Measurements from ENCODE around the gene FCHSD1. TPM values are rescaled to one million over a fixed set of nuclear protein-coding genes. Genes with fewer than 3 reads are reported as not detected.
"Not testable (repeated sequence)": the region's sequence is repeated elsewhere in the genome, so short reads cannot be mapped to it uniquely, and the experiment has no call there.

The FCHSD1 gene
- total RNA-seq, 1 experiment from 2014 or later: 37.2 TPM

DNA sequence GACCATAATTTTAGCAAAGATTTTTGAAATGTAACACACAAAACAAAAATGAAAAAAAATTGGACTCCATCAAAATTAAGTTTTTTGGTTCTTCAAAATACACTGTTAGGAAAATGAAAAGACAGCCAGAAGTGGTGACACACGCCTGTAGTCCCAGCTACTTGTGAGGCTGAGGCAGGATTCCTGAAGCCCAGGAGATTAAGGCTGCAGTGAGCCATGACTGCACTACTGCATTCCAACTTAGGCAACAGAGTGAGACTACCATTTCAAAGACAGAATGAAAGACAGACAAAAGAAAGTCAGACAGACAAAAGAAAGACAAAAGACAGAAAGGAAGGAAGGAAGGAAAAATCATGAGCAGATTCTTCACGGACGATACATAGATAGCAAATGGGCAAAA, 39.9 kb downstream of the FCHSD1 start:
- RAD21 ChIA-PET (ENCODE audit: low non-redundant PET in 1 of 2, low total read pairs in 2 of 2, uncharacterized antibody in 2 of 2, unreplicated experiment in 2 of 2): no interaction called here
- peaks cover 97% of the 10 kb centered on the region for H3K79me2 ChIP-seq (ENCODE audit: insufficient read depth, low read length)
- BruUV-seq (replicated peaks): no TSS peak
- peaks cover 0 to under 1% of the 10 kb centered on the region in 2 experiments; a peak in 1 of 4 replicates for H3K4me1 ChIP-seq (ENCODE audit: control insufficient read depth in 1 of 2, insufficient read depth in 2 of 2, low read length in 2 of 2)
- CTCF ChIA-PET: interaction anchor here (1.3 kb wide), 1 partner anchor 19 kb away, joined by 4 read pairs; no protein-coding TSS in a partner anchor
- no peak overlapping the region for H2AFZ ChIP-seq (ENCODE audit: low read depth, low read length, poor library complexity, severe bottlenecking)
- ATAC-seq (no peak), DNase-seq (ENCODE audit: low read depth, low spot score) (no peak)
- no peak overlapping the region for H3K4me2 ChIP-seq (ENCODE audit: low read length)
- no peak overlapping the region for H3K27ac ChIP-seq (ENCODE audit: low read depth, low read length)
- peaks cover 0 to under 1% of the 10 kb centered on the region in 2 experiments; a peak in 1 of 4 replicates for H3K36me3 ChIP-seq (ENCODE audit: control insufficient read depth in 1 of 2, insufficient read depth in 2 of 2, low read length in 2 of 2)
- peaks cover 10% of the 10 kb centered on the region; the same call in 1 of the 2 replicates for H4K20me1 ChIP-seq (ENCODE audit: insufficient read depth)
- no peaks in the 10 kb centered on the region for H3K9me3 ChIP-seq (ENCODE audit: control insufficient read depth in 1 of 2, insufficient read depth in 1 of 2, low read depth in 1 of 2, low read length in 2 of 2)
- no peak overlapping the region for H3K9ac ChIP-seq (ENCODE audit: low read length)
- H3K27me3 ChIP-seq (ENCODE audit: insufficient read depth, low read length): no peaks in the 10 kb centered on the region
- POLR2A ChIA-PET: no interaction called here
- intact Hi-C loops (cut with micrococcal nuclease): no loop called here
- no peak overlapping the region for H3K4me3 ChIP-seq (replicated peaks in 1 of 2; ENCODE audit: low read depth in 1 of 2, low read length in 2 of 2)
- H3K9me2 ChIP-seq (ENCODE audit: insufficient read depth): no peaks in the 10 kb centered on the region
- no peak for TF ChIP-seq FOSL1 (IDR thresholded peaks at IDR 0.05; ENCODE audit: low read depth)
- TF ChIP-seq CBX3 (IDR thresholded peaks at IDR 0.05; ENCODE audit: low read depth): no peak
- TF ChIP-seq ZFX (IDR thresholded peaks at IDR 0.05): no peak
- TF ChIP-seq SP1 (IDR thresholded peaks at IDR 0.05; ENCODE audit: low read depth): no peak
- TF ChIP-seq, protein P1, sequence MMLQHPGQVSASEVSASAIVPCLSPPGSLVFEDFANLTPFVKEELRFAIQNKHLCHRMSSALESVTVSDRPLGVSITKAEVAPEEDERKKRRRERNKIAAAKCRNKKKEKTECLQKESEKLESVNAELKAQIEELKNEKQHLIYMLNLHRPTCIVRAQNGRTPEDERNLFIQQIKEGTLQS (IDR thresholded peaks at IDR 0.05): no peak
- no peak for TF ChIP-seq CEBPB (IDR thresholded peaks at IDR 0.05; ENCODE audit: low read depth)
- TF ChIP-seq JUND (IDR thresholded peaks at IDR 0.05): no peak
- no peak for TF ChIP-seq RAD21 (IDR thresholded peaks at IDR 0.05; ENCODE audit: low read depth)
- TF ChIP-seq POLR2AphosphoS5 (IDR thresholded peaks at IDR 0.05; ENCODE audit: low read depth, low read length): no peak
- TF ChIP-seq POLR2A (IDR thresholded peaks at IDR 0.05; ENCODE audit: borderline replicate concordance, extremely low read depth, insufficient read depth, insufficient read length): no peak

DNA sequence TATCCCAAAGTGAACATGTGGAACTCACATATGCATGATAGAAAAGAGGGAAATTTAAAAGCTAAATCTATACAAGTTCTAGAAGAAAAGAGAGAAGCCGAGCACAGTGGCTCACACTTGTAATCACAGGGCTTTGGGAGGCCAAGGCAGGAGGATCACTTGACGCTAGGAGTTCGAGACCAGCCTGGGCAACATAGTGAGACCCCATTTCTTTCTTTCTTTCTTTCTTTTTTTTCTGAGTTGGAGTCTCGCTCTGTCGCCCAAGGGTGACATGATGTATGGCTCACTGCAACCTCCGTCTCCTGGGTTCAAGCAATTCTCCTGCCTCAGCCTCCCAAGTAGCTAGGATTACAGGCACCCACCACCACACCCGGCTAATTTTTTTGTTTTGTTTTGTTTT, 41.3 kb downstream of the FCHSD1 start:
- H3K9ac ChIP-seq (ENCODE audit: low read length); H3K9me2 ChIP-seq (ENCODE audit: insufficient read depth); H3K4me3 ChIP-seq (replicated peaks in 1 of 2; ENCODE audit: low read depth in 1 of 2, low read length in 2 of 2); ATAC-seq; H3K9me3 ChIP-seq (ENCODE audit: control insufficient read depth in 1 of 2, insufficient read depth in 1 of 2, low read depth in 1 of 2, low read length in 2 of 2); H3K27me3 ChIP-seq (ENCODE audit: insufficient read depth, low read length); DNase-seq (ENCODE audit: low read depth, low spot score); H3K36me3 ChIP-seq (ENCODE audit: control insufficient read depth in 1 of 2, insufficient read depth in 2 of 2, low read length in 2 of 2); RAD21 ChIA-PET (ENCODE audit: low non-redundant PET in 1 of 2, low total read pairs in 2 of 2, uncharacterized antibody in 2 of 2, unreplicated experiment in 2 of 2); H3K27ac ChIP-seq (ENCODE audit: low read depth, low read length); H4K20me1 ChIP-seq (ENCODE audit: insufficient read depth); BruUV-seq (replicated peaks); H3K4me2 ChIP-seq (ENCODE audit: low read length); POLR2A ChIA-PET; intact Hi-C loops (cut with micrococcal nuclease); H2AFZ ChIP-seq (ENCODE audit: low read depth, low read length, poor library complexity, severe bottlenecking): not testable (repeated sequence)
- CTCF ChIA-PET: interaction anchor here (1.0 kb wide), 1 partner anchor 9 kb away, joined by 3 read pairs; the partner anchor contains the start of gene DIAPH1
- H3K4me1 ChIP-seq (ENCODE audit: control insufficient read depth in 1 of 2, insufficient read depth in 2 of 2, low read length in 2 of 2): peaks cover under 1 to 11% of the 10 kb centered on the region in 2 experiments; a peak in 3 of 4 replicates
- peaks cover 98% of the 10 kb centered on the region for H3K79me2 ChIP-seq (ENCODE audit: insufficient read depth, low read length)
